WI38 (cell line): ENCODE data around the gene LOC128125822.

ENCODE experiments used
- H3K4me3 ChIP-seq: 2 replicates; pipeline ENCODE4 v1.5.1; 2011; ENCODE audit warnings: low read depth, mild to moderate bottlenecking, control low read depth, low read length
- CTCF ChIP-seq: IDR thresholded peaks from 2 replicates; pipeline ENCODE4 v1.5.1; 2012; ENCODE audit warnings: low read depth, mild to moderate bottlenecking, control low read depth, low read length

LOC128125822 gene

GRCh38 chr6:63543001-63543400, 29.3 kb upstream of the LOC128125822 start:
- no peak overlapping the region for H3K4me3 ChIP-seq

GRCh38 chr6:63543982-63544381, 28.3 kb upstream of the LOC128125822 start:
- TF ChIP-seq CTCF = no peak
- no peak overlapping the region for H3K4me3 ChIP-seq

More at GRCh38 chr6:63543001-63543400, 29.3 kb upstream of the LOC128125822 start:
- no peak for TF ChIP-seq CTCF

DNA sequence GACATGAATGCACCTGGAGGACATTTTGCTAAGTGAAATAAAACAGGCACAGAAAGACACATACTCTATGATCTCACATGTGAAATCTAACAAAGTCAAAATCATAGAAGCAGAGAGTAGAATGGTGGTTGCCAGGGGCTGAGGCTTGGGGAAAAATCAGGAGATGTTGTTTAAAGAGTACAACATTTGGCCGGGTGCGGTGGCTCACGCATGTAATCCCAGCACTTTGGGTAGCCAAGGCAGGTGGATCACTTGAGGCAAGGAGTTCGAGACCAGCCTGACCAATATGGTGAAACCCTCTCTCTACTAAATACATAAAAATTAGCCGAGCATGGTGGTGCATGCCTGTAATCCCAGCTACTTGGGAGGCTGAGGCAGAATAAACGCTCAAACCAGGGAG, 26.0 kb upstream of the LOC128125822 start:
- no peak overlapping the region for H3K4me3 ChIP-seq
- no peak for TF ChIP-seq CTCF

- TF ChIP-seq CTCF = no peak
- no peak overlapping the region for H3K4me3 ChIP-seq
These were observed 25.6 kb upstream of the LOC128125822 start for GRCh38 chr6:63546697-63547096.

- no peak for TF ChIP-seq CTCF
- H3K4me3 ChIP-seq = no peak overlapping the region
These were observed 23.2 kb upstream of the LOC128125822 start for GRCh38 chr6:63549076-63549475.

GRCh38 chr6:63553208-63553607, 19.1 kb upstream of the LOC128125822 start:
- no peak for TF ChIP-seq CTCF
- H3K4me3 ChIP-seq = no peak overlapping the region

DNA sequence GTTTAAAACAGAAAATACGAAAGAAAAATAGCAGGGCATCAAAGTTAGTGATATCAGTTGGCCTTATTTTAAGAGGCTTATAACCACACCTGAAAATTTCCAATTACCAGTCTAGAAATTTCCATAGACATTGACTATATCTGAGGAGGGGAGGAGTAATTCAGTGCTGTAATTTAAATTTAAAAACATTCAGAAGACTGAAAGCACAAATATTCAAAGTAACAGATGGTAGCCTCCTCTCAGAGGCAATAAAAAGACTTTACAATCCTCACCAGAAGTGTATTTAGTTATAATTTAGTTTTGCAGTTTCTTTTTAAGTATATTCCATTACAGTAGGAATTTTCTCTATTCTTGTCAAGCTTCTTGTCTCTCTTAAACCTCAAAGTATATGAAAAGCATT, 18.4 kb upstream of the LOC128125822 start:
- TF ChIP-seq CTCF = no peak
- H3K4me3 ChIP-seq = no peak overlapping the region
